ENCODE measurements around the gene TNP2.
"Not testable (repeated sequence)": the region's sequence is repeated elsewhere in the genome, so short reads cannot be mapped to it uniquely, and the experiment has no call there.

Gene TNP2

GRCh38 chr16:11299865-11300559, 30.9 kb upstream of the TNP2 start:
- H3K4me1 ChIP-seq (ENCODE audit: control insufficient read depth, insufficient read depth, low read length, poor library complexity, severe bottlenecking), result peaks cover 3% of the 10 kb centered on the region
- DNase-seq, result no peak
- no peaks in the 10 kb centered on the region for H3K36me3 ChIP-seq (ENCODE audit: control insufficient read depth, insufficient read depth, low read length)
- H3K27me3 ChIP-seq (replicated peaks; ENCODE audit: control insufficient read depth, insufficient read depth, low read length, poor library complexity, severe bottlenecking), result no peaks in the 10 kb centered on the region
- H3K27ac ChIP-seq (ENCODE audit: insufficient read depth, low read length, poor library complexity, severe bottlenecking), result no peak overlapping the region
- no peak overlapping the region for H3K4me3 ChIP-seq (ENCODE audit: insufficient read depth, low read depth, low read length, poor library complexity, severe bottlenecking)
- H3K9me3 ChIP-seq (ENCODE audit: control insufficient read depth, low read length), result no peaks in the 10 kb centered on the region

DNA sequence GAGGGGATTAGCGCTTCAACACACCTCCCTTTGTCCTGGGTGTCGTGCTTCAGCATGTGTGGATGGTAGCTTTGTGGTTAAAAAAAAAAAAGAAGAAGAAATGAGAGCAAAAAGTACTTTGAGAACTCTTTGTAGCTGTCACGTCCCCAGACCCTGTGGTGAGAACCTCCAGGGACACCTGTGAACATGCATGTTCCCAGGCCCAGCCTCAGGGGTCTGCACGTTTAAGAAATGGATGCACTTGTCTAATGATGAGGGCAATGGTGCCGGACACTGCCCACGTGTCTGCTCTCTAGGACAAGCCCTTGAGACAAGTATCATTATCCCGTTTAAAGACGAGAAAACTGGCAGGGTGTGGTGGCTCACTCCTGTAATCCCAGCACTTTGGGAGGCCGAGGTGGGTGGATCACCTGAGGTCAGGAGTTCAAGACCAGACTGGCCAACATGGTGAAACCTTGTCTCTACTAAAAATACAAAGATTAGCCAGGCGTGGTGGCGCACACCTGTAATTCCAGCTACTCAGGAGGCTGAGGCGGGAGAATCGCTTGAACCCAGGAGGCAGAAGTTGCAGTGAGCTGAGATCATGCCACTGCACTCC, 29.9 kb upstream of the TNP2 start:
- H3K27ac ChIP-seq (ENCODE audit: insufficient read depth, low read length, poor library complexity, severe bottlenecking); H3K36me3 ChIP-seq (ENCODE audit: control insufficient read depth, insufficient read depth, low read length); H3K4me1 ChIP-seq (ENCODE audit: control insufficient read depth, insufficient read depth, low read length, poor library complexity, severe bottlenecking); DNase-seq; H3K4me3 ChIP-seq (ENCODE audit: insufficient read depth, low read depth, low read length, poor library complexity, severe bottlenecking); H3K27me3 ChIP-seq (replicated peaks; ENCODE audit: control insufficient read depth, insufficient read depth, low read length, poor library complexity, severe bottlenecking); H3K9me3 ChIP-seq (ENCODE audit: control insufficient read depth, low read length): not testable (repeated sequence)

DNA sequence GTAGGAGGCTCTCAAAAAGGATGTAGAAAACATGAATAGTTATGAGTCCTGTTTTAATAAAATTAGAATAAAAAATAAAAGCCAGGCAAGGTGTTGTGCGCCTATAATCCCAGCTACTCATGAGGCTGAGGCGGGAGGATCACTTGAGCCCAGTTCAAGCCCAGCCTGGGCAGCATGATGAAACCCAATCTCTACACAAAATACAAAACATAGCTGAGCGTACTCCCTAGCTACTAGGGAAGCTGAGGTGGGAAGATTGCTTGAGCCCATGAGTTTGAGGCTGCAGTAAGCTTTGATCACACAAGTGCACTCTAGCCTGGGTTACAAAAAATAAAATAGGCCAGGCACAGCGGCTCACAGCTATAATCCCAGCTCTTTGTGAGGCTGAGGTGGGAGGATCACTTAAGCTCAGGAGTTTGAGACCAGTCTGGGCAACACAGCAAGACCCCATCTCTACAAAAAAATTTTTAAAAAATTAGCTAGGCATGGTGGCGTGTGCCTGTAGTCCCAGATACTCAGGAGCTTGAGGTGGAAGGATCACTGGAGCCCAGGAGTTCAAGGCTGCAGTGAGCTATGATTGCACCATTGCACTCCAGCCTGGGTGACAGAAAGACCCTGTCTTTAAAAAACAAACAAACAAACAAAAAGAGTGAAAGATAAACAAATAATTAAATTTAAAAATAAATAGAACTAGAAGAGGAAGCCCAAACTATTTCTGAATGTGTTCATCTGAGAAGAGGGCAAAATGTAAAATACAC, 29.2 kb upstream of the TNP2 start:
- DNase-seq, result no peak
- Histone ChIP-seq H3K4me3 (ENCODE audit: insufficient read depth, low read depth, low read length, poor library complexity, severe bottlenecking) (no peak overlapping the region), H3K27ac (ENCODE audit: insufficient read depth, low read length, poor library complexity, severe bottlenecking) (no peak overlapping the region), H3K27me3 (replicated peaks; ENCODE audit: control insufficient read depth, insufficient read depth, low read length, poor library complexity, severe bottlenecking) (no peaks in the 10 kb centered on the region), H3K4me1 (ENCODE audit: control insufficient read depth, insufficient read depth, low read length, poor library complexity, severe bottlenecking) (peaks cover 3% of the 10 kb centered on the region), H3K9me3 (ENCODE audit: control insufficient read depth, low read length) (no peaks in the 10 kb centered on the region), H3K36me3 (ENCODE audit: control insufficient read depth, insufficient read depth, low read length) (no peaks in the 10 kb centered on the region)

DNA sequence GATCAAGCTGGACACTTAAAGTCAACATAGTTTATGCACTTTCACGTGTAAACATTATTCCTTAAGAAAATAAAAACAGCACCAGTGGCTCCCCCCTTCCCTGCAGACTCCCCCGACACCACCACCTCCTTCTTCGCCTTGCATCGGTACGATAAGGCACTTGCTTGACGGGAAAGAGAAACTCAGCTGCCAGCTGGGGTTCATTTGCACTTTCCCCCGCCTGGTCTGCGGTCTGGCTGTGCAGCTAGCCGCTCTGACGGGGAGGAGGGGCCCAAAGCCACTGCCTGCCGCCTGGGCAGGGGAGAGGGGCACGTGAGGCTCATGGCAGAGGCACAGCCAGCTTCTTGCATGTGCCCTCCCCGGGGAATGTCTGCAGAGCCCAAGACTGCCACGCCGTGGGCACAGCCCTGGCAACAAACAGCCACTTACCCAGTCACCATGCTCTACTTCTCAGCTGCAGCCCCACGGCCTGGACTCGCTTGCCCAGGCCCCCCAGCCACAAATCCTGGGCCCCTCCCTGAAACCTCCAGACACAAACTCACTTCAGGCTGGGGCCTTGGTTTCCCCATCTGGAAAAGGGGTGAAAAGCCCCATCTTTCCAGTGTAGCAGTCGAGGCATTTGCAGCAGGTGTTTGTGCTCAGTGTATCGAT, 28.5 kb upstream of the TNP2 start:
- Histone ChIP-seq H3K9me3 (ENCODE audit: control insufficient read depth, low read length) (no peaks in the 10 kb centered on the region), H3K4me1 (ENCODE audit: control insufficient read depth, insufficient read depth, low read length, poor library complexity, severe bottlenecking) (peaks cover 3% of the 10 kb centered on the region), H3K36me3 (ENCODE audit: control insufficient read depth, insufficient read depth, low read length) (no peaks in the 10 kb centered on the region), H3K27ac (ENCODE audit: insufficient read depth, low read length, poor library complexity, severe bottlenecking) (no peak overlapping the region), H3K4me3 (ENCODE audit: insufficient read depth, low read depth, low read length, poor library complexity, severe bottlenecking) (peak overlapping the region; percentile 40), H3K27me3 (replicated peaks; ENCODE audit: control insufficient read depth, insufficient read depth, low read length, poor library complexity, severe bottlenecking) (no peaks in the 10 kb centered on the region)
- DNase-seq, result peak; percentile 25 to 38 (median 37)

GRCh38 chr16:11296706-11297491, 27.8 kb upstream of the TNP2 start:
- no peak for DNase-seq
- Histone ChIP-seq H3K27me3 (replicated peaks; ENCODE audit: control insufficient read depth, insufficient read depth, low read length, poor library complexity, severe bottlenecking) (no peaks in the 10 kb centered on the region), H3K27ac (ENCODE audit: insufficient read depth, low read length, poor library complexity, severe bottlenecking) (no peak overlapping the region), H3K4me3 (ENCODE audit: insufficient read depth, low read depth, low read length, poor library complexity, severe bottlenecking) (peak overlapping the region; percentile 40), H3K4me1 (ENCODE audit: control insufficient read depth, insufficient read depth, low read length, poor library complexity, severe bottlenecking) (peaks cover 3% of the 10 kb centered on the region), H3K9me3 (ENCODE audit: control insufficient read depth, low read length) (no peaks in the 10 kb centered on the region), H3K36me3 (ENCODE audit: control insufficient read depth, insufficient read depth, low read length) (no peaks in the 10 kb centered on the region)

DNA sequence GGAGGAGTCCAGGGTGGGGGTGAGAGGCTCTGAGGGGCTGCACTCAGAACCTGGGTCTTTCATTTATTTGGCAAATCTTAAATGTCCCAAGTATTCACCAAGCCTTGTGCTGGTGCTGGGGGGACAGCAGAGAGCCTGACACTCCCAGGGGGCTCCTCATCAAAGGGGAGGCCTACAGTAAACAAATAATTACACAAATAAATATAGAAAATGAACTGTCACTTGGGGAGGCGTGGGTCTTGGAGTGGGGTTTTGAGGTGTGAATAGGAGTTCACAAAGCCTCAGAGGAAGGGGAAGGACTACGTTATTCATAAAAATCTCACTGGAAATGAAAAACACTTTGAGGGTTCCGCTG, 27.2 kb upstream of the TNP2 start:
- Histone ChIP-seq H3K27me3 (replicated peaks; ENCODE audit: control insufficient read depth, insufficient read depth, low read length, poor library complexity, severe bottlenecking) (no peaks in the 10 kb centered on the region), H3K9me3 (ENCODE audit: control insufficient read depth, low read length) (no peaks in the 10 kb centered on the region), H3K27ac (ENCODE audit: insufficient read depth, low read length, poor library complexity, severe bottlenecking) (no peak overlapping the region), H3K4me1 (ENCODE audit: control insufficient read depth, insufficient read depth, low read length, poor library complexity, severe bottlenecking) (peaks cover 3% of the 10 kb centered on the region), H3K4me3 (ENCODE audit: insufficient read depth, low read depth, low read length, poor library complexity, severe bottlenecking) (no peak overlapping the region), H3K36me3 (ENCODE audit: control insufficient read depth, insufficient read depth, low read length) (no peaks in the 10 kb centered on the region)
- no peak for DNase-seq

DNA sequence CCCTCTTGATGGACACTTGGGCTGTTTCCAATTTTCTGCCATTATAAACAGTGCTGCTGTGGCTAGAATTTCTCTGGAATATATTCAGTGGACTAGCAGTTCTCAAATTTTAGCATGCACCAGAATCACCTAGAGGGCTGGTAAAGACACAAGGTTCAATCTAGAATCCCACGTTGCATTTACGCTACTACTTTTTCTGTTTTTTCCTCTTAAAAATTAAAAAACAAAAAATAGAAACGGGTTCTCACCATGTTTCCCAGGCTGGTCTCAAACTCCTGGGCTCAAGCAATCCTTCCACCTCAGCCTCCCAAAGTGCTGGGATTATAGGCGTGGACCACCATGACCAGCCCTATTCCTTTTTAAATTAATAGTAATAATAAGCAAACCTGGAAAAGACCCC, 26.5 kb upstream of the TNP2 start:
- H3K36me3 ChIP-seq (ENCODE audit: control insufficient read depth, insufficient read depth, low read length), result no peaks in the 10 kb centered on the region
- H3K4me3 ChIP-seq (ENCODE audit: insufficient read depth, low read depth, low read length, poor library complexity, severe bottlenecking), result no peak overlapping the region
- DNase-seq, result no peak
- H3K4me1 ChIP-seq (ENCODE audit: control insufficient read depth, insufficient read depth, low read length, poor library complexity, severe bottlenecking), result peaks cover 3% of the 10 kb centered on the region
- no peaks in the 10 kb centered on the region for H3K9me3 ChIP-seq (ENCODE audit: control insufficient read depth, low read length)
- no peaks in the 10 kb centered on the region for H3K27me3 ChIP-seq (replicated peaks; ENCODE audit: control insufficient read depth, insufficient read depth, low read length, poor library complexity, severe bottlenecking)
- H3K27ac ChIP-seq (ENCODE audit: insufficient read depth, low read length, poor library complexity, severe bottlenecking), result no peak overlapping the region

- H3K4me1 ChIP-seq (ENCODE audit: control insufficient read depth, insufficient read depth, low read length, poor library complexity, severe bottlenecking), result peaks cover 2% of the 10 kb centered on the region
- DNase-seq, result no peak
- H3K27ac ChIP-seq (ENCODE audit: insufficient read depth, low read length, poor library complexity, severe bottlenecking), result no peak overlapping the region
- no peaks in the 10 kb centered on the region for H3K36me3 ChIP-seq (ENCODE audit: control insufficient read depth, insufficient read depth, low read length)
- no peaks in the 10 kb centered on the region for H3K27me3 ChIP-seq (replicated peaks; ENCODE audit: control insufficient read depth, insufficient read depth, low read length, poor library complexity, severe bottlenecking)
- no peak overlapping the region for H3K4me3 ChIP-seq (ENCODE audit: insufficient read depth, low read depth, low read length, poor library complexity, severe bottlenecking)
- H3K9me3 ChIP-seq (ENCODE audit: control insufficient read depth, low read length), result no peaks in the 10 kb centered on the region
Measured at GRCh38 chr16:11292076-11292748, 23.1 kb upstream of the TNP2 start.

DNA sequence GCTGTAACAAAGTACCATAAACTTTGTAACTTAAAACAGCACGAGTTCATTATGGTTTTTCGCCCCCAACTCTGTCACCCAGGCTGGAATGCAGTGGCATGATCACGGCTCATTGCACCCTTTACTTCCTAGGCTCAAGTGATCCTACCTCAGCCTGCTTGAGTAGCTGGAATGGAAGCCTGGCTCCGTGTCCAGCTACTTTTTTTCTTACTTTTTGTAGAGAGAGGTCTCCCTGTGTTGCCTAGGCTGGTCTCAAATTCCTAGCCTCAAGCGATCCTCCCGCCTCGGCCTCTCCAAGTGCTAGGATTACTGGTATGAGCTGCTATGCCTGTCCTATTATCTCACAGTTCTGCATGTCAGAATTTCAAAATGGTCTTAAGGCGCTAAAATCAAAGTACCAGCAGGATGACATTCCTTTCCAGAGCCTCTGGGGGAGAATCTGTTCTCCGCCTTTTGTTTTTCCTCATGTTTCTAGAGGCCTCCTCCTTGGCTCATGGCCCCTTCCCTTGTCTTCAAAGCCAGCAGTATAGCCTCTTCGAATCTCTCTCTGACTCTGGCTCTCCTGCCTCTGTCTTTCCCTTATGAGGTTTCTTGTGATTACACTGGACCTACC, 22.1 kb upstream of the TNP2 start:
- DNase-seq, result no peak
- H3K27me3 ChIP-seq (replicated peaks; ENCODE audit: control insufficient read depth, insufficient read depth, low read length, poor library complexity, severe bottlenecking), result no peaks in the 10 kb centered on the region
- H3K36me3 ChIP-seq (ENCODE audit: control insufficient read depth, insufficient read depth, low read length), result no peaks in the 10 kb centered on the region
- no peak overlapping the region for H3K4me3 ChIP-seq (ENCODE audit: insufficient read depth, low read depth, low read length, poor library complexity, severe bottlenecking)
- no peaks in the 10 kb centered on the region for H3K4me1 ChIP-seq (ENCODE audit: control insufficient read depth, insufficient read depth, low read length, poor library complexity, severe bottlenecking)
- no peaks in the 10 kb centered on the region for H3K9me3 ChIP-seq (ENCODE audit: control insufficient read depth, low read length)
- H3K27ac ChIP-seq (ENCODE audit: insufficient read depth, low read length, poor library complexity, severe bottlenecking), result no peak overlapping the region

All from effector memory CD4-positive, alpha-beta T cell (primary cell).